Measurements from ENCODE around the gene PHKA2.

DNA sequence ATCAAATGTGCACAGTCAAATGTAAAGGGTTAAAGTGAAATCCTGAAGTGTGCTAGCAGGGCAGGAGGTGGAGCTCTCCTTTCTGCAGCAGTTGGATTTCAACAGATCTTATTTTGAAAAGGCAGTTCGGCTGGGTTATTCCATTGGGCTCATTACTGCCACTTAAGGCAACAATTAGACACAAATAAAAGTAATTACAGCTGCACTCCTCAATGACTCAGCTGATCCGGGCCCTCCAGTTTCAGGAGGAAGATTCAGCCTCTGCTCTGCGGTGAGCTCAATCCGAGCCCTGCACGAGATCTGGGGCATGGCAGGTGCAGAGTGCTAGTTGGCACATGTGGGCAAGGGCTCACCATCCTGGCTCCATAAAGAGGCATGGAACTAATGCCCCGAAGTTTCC is 85.4 kb downstream of the PHKA2 start:
- TF ChIP-seq CTCF (IDR thresholded peaks at IDR 0.05 in 8 of 11, conservative IDR thresholded peaks at IDR 0.05 in 3 of 11) (no peak), POLR2A (IDR thresholded peaks at IDR 0.05) (no peak)
